Sciatic nerve (tissue), 2 donors: ENCODE results near the gene UTP15. TPM values are rescaled to one million over a fixed set of nuclear protein-coding genes. Genes with fewer than 3 reads are reported as not detected.

Experiments
- ATAC-seq: fragments of 200-7000 bp; cut with Tn5 transposase; one replicate; pipeline ENCODE4 v1.9.1; 2020; ENCODE audit warnings: mild to moderate bottlenecking, moderate library complexity
- DNase-seq: peaks from one replicate; pipeline ENCODE4 v3.0.0-alpha.2; 2020; ENCODE audit warnings: low spot score
- intact Hi-C: fragments of 100-400 bp; cut with DNase I; formaldehyde crosslinking; loops from one replicate; pipeline ENCODE4 v1.14.2; 2022
- total RNA-seq: library from RNA; stranded (reverse); fragmentation: NEBNext Ultra II Directional; extraction: Animal tissue kit (Norgen Biotek cat#: 25700); gene quantifications from one replicate; pipeline ENCODE4 v1.2.1, GENCODE V29; 2021
- donor health status: DM: no; HTN: no; CAD: no.
- donor health status: DM: no; HTN: no; CAD: no.

Gene UTP15
- total RNA-seq, result 18.5 TPM

- intact Hi-C loops, result no loop called here
- peak; percentile 99 for ATAC-seq
- peak; percentile 100 for DNase-seq
These were observed at the start of gene UTP15, which contains the start of gene ANKRA2 for GRCh38 chr5:73565139-73565968. Gene UTP15, plus strand, starts transcription at chr5:73565743. Its CDS starts 1,602 bp downstream, at chr5:73567345. Gene ANKRA2, minus strand, starts transcription at chr5:73565639. Its CDS starts 2,758 bp downstream, at chr5:73562881.

GRCh38 chr5:73519531-73520283 is 45.8 kb upstream of the UTP15 start:
- intact Hi-C loops, result no loop called here
- DNase-seq, result peak; percentile 70
- ATAC-seq, result peak; percentile 90

- DNase-seq, result no peak
- intact Hi-C loops, result no loop called here
- ATAC-seq, result no peak
These were observed 42.6 kb upstream of the UTP15 start for GRCh38 chr5:73522989-73523388.

GRCh38 chr5:73523861-73524260 is 41.7 kb upstream of the UTP15 start:
- DNase-seq (no peak), ATAC-seq (no peak)
- intact Hi-C loops, result no loop called here

GRCh38 chr5:73525606-73526203 is 39.8 kb upstream of the UTP15 start:
- ATAC-seq, result no peak
- intact Hi-C loops, result no loop called here

GRCh38 chr5:73528248-73528647 is 37.3 kb upstream of the UTP15 start:
- no peak for ATAC-seq
- intact Hi-C loops, result no loop called here

More at GRCh38 chr5:73525606-73526203, 39.8 kb upstream of the UTP15 start:
- DNase-seq, result no peak

GRCh38 chr5:73529081-73529480 is 36.5 kb upstream of the UTP15 start:
- no peak for DNase-seq
- ATAC-seq, result no peak
- intact Hi-C loops, result no loop called here

More at GRCh38 chr5:73528248-73528647, 37.3 kb upstream of the UTP15 start:
- DNase-seq, result no peak

- no peak for ATAC-seq
- no peak for DNase-seq
- intact Hi-C loops, result no loop called here
These were observed 34.2 kb upstream of the UTP15 start for GRCh38 chr5:73531356-73531755.

GRCh38 chr5:73532195-73532594 is 33.3 kb upstream of the UTP15 start:
- ATAC-seq (no peak), DNase-seq (no peak)
- intact Hi-C loops, result no loop called here

GRCh38 chr5:73534011-73534644 is 31.4 kb upstream of the UTP15 start:
- intact Hi-C loops, result no loop called here
- DNase-seq (no peak), ATAC-seq (no peak)

- ATAC-seq (no peak), DNase-seq (no peak)
- intact Hi-C loops, result no loop called here
These were observed 30.6 kb upstream of the UTP15 start for GRCh38 chr5:73534971-73535370.

GRCh38 chr5:73539730-73540129 is 25.8 kb upstream of the UTP15 start:
- no peak for ATAC-seq

GRCh38 chr5:73540192-73540591 is 25.4 kb upstream of the UTP15 start:
- ATAC-seq, result no peak
- intact Hi-C loops, result no loop called here
- DNase-seq, result no peak

More at GRCh38 chr5:73539730-73540129, 25.8 kb upstream of the UTP15 start:
- intact Hi-C loops, result no loop called here
- no peak for DNase-seq

- intact Hi-C loops, result no loop called here
- DNase-seq (no peak), ATAC-seq (no peak)
These were observed 23.5 kb upstream of the UTP15 start for GRCh38 chr5:73542020-73542419.

GRCh38 chr5:73544429-73545402 is 20.8 kb upstream of the UTP15 start:
- ATAC-seq (no peak), DNase-seq (no peak)
- intact Hi-C loops, result no loop called here

- intact Hi-C loops, result no loop called here
- ATAC-seq (no peak), DNase-seq (no peak)
These were observed 20.2 kb upstream of the UTP15 start for GRCh38 chr5:73545403-73545779.

GRCh38 chr5:73550016-73550415 is 15.5 kb upstream of the UTP15 start:
- ATAC-seq (no peak), DNase-seq (no peak)
- intact Hi-C loops, result no loop called here

GRCh38 chr5:73552642-73553041 is 12.9 kb upstream of the UTP15 start:
- no peak for DNase-seq
- no peak for ATAC-seq
- intact Hi-C loops, result no loop called here
